Suppressor macrophage treated with lipopolysaccharide for 4 hours (primary cell): ENCODE measurements around the gene C19orf81.

ENCODE experiments used
- DNase-seq: peaks from one replicate; pipeline ENCODE4 v3.0.0-alpha.2; 2020

The C19orf81 gene

GRCh38 chr19:50632151-50632835 is 17.0 kb upstream of the C19orf81 start:
- DNase-seq, result no peak

GRCh38 chr19:50633359-50633758 is 15.9 kb upstream of the C19orf81 start:
- no peak for DNase-seq

DNA sequence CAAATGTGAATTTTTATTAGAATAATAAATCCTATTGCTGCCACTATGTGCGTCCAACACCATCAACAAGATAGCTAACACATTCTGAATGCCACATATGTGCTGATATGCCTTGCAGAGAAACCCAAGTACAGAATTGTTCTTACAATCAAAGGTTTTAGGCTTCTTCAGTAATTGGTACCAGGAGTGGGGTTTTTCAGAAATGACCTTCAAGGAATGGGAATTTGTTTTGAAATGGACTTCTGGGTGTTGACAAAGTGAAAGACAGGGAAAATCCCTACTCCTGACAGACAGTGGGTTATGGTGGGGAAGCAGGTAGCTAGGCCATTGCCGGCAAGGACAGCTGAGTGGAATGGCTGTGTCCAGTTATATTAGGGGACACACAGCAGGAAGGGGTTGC is 15.3 kb upstream of the C19orf81 start:
- no peak for DNase-seq

DNA sequence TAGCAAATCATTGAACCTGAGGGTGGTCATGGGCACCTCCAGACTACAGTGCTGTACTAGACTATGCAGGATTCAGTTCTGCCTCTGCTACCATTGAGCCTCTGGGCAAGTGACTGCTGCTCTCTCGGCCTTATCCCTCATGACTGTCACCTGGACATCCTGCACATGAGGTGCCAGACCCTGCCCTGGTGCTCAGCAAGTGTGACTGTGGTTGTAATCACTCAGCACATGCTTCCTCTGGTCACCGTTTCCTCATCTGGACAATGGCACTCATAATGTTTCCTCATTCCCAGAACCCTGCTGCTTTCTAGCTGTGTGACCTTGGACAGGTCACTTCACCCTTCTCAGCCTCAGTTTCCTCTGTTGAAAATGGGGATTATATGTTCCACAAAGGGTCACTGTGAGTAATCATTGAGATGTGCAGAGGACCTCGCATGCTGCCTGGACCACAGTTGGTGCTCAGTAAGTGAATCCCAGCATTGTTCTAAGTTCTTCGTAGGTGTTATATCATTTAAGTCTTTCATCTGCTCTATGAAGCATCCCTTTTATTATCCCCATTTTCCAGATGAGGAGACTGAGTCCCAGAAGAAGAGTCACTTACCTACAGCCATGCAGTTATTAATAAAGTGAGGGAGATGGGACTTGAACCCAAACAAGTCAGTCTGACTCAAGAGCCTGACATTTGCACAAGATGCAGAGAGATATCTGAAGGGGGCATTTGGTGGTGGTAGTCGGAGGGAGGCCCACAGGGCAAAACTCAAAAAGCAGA is 12.7 kb upstream of the C19orf81 start:
- no peak for DNase-seq

- DNase-seq, result no peak
Observed at GRCh38 chr19:50638600-50638999, 10.6 kb upstream of the C19orf81 start.

DNA sequence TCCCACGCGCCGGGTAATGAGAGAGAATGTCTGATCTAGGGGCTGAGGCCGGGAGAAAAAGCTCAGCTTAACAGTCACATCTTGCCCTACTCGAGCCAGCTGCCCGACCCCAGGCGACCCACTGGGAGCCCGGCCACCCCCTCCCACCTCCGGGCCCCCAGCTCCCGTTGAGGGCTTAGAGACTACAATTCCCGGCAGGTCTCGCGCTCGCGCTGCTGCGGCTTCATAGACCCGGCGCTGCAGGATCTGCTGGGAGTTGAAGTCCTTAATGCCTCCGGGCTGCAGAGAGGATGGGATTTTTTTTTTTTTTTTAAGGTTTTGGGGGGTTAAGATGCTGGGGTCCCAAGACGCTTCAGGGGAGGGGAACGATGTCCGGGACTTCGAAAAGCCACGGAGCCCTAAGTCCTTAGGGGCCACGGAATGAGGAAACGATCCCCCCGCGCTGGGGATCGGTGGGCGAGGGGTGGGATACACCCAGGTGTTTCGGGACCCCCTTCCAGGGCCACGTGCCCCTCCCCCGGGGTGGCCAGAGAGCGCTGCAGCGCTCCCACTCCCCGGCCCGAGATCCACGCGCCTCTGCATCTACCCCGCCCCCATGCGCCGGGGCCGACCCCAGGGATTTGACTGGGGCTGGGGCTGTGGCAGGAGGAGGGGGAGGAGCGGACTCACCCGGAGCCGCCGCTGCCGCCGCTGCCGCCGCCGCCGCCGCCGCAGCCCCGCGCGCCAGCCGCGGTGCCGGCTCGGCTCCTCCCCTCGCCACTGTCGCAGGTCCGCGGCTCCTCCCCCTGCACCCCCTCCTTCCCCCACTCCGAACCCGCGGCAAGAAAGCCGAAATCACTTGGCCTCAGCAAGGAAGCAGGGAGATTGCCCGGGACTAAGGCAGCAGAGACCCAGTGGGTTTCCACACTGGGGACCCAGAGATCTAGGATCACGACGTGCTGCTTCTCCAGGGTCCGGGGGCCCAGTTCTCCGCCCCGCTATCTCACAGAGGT is 9.8 kb upstream of the C19orf81 start, which contains the start of gene SYT3:
Gene SYT3, minus strand, starts transcription at position 761 of the 992 bp plus-strand sequence. CDS start 2,470 bp downstream, outside the sequence.
- DNase-seq, result peak; percentile 21

DNA sequence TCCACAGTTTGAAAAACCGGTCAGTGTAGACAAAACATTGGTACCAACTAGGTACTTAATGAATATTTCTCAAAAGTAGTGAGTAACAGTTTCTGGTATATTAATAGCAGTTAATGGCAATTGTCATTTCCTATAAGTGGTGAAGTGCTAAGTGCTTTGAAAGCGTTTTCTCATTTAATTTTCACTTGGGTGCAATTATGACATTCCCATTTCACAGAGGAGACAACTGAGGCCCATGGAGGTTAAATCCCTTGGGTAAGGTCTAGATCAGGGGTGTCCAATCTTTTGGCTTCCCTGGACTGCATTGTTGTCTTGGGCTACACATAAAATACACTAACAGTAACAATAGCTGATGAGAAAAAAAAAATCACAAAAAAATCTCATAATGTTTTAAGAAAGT is 8.9 kb upstream of the C19orf81 start:
- no peak for DNase-seq

GRCh38 chr19:50644315-50644915 is 4.8 kb upstream of the C19orf81 start:
- no peak for DNase-seq

DNA sequence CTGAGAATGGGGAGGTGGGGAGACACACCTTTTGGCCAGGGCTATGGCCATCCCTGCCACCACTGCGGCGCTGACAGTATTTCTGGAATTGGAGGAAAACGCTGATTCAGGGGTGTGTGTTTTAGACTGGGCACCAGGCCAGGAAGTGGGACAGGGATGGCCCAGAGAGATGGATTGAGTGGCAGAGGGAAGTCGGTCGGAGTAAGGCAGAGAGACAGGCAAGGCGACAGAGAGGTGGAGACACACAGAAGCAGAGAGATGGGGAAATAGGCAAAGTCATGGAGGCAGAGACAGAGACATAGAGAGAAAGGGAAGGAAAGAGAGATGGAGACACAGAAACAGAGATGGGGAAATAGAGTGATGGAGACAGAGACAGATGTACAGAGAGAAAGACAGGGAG is 4.1 kb upstream of the C19orf81 start:
- no peak for DNase-seq

GRCh38 chr19:50646074-50646807 is 3.0 kb upstream of the C19orf81 start:
- peak; percentile 8 for DNase-seq

DNA sequence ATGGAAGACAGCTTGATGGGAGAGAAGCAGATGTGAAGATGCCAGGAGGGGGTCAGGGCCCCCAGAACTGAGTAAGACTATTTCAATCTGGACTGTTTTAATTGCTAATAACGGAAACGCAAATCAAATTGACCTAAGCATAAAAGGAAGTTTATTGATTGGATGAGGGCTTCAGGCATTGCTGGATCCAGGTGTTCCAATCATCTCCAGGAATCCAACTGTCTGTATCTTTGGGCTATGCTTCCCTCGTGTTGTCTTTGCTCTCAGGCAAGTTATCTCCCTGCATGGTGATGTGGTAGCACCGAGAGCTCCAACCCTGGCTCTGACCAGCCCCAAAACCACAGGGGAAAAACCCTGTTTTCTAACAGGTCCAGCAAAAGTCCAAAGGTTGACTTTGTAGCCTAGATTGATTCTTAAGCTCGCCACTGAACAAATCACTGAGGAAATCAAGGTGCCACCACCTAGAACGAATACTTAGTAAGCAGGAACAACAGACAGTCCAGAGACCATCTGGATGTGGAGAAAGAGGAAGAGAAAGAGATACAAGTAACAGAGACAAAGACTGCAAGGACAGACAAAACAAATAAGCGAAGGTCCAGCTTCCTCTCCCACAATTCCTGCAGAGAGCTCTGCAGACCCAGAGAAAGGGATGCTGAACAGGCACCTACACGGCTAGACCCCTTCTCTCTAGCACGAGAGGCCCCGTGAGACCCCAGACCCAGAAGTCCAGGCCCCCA is 1.2 kb upstream of the C19orf81 start:
- DNase-seq, result no peak

- DNase-seq, result no peak
Observed at GRCh38 chr19:50648659-50649058, 586 bp upstream of the C19orf81 start.

GRCh38 chr19:50651174-50651573 is 1.9 kb downstream of the C19orf81 start:
- DNase-seq, result no peak

- no peak for DNase-seq
Observed at GRCh38 chr19:50652722-50653121, 3.5 kb downstream of the C19orf81 start.

DNA sequence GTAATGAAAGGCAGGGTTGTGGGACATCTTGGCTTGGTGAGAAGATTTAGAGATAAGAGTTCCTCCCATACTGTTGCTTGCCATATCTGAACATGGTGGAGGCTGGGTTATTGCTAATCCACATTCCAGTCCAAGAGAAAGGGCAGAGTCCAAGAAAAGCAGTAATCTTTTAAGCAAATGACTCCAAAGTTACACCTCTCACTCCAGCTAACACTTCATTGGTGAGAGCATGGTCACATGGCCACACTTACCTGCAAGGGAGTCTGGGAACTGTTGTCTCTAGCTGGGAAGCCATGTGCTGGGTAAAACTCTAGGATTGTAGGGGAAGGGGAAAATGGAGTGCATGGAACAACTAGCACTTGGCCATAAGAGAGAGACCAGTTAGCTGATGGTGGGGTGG is 5.6 kb downstream of the C19orf81 start:
- no peak for DNase-seq

GRCh38 chr19:50657222-50657669 is 8.0 kb downstream of the C19orf81 start:
- peak; percentile 9 for DNase-seq

GRCh38 chr19:50657712-50658440 is 8.6 kb downstream of the C19orf81 start:
- peak; percentile 91 for DNase-seq

DNA sequence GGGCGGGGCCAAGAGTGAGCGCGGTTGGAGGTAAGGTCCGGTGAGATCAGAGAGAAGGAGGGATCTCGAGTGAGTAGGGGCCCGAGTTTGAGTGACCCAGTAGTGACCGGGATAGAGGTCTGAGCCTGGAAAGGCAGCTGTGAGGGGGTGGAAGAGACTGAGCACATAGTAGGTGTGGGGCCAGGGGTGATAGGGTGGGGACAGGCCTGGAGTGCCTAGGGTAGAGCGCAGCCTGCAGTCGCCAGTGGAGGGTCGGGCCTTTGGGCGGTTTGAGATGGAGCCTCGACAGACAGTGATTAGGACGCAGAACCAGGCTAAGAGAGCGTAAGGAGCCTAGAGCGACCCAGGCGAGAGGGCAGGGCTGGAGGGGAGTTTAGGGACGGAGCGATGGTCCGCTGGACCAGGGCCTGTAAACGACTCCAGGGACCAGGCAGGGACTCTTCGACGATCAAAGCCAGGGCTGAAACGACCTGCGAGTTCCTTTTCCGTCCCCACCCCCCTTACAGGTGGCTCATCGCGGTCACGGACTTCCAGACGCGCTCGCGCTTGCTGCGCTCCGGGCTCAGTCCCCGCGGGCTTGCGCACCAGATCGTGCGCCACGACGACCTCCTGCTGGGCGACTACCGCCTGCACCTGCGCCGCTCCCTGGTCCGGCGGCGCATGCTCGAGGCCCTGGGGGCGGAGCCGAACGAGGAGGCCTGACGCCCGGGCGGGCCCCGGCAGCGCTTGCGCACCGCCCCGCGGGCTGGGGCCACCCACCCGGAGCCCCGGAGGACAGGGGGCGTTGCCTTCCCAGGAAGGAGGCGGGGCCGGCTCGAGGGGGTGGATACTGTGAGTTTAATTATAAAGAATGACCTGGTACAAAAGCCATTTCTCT is 9.4 kb downstream of the C19orf81 start:
- DNase-seq, result peak; percentile 49
